Mammary epithelial cell (primary cell): ENCODE data around the gene ARL17B.
"Not testable (repeated sequence)": the region's sequence is repeated elsewhere in the genome, so short reads cannot be mapped to it uniquely, and the experiment has no call there.

Experiments
- CTCF ChIP-seq, 2 donors: IDR thresholded peaks in 1 of 2; conservative IDR thresholded peaks in 1 of 2; 2 replicates each; pipeline ENCODE4 v1.5.1; 2011 to 2012; ENCODE audit warnings: inconsistent platforms in 2 of 2, low read length in 2 of 2, mild to moderate bottlenecking in 2 of 2, control low read depth in 1 of 2, low read depth in 1 of 2; ENCODE audit not compliant: insufficient read depth in 1 of 2; ENCODE audit errors: extremely low read depth in 1 of 2
- EZH2 ChIP-seq: IDR thresholded peaks from 2 replicates; pipeline ENCODE4 v1.6.1; 2012; ENCODE audit warnings: low read length, inconsistent platforms, borderline replicate concordance

GRCh38 chr17:46294831-46295230 lies 66.7 kb downstream of the ARL17B start, which contains the start of gene LRRC37A:
- TF ChIP-seq CTCF (conservative IDR thresholded peaks at IDR 0.05 in 1 of 2, IDR thresholded peaks at IDR 0.05 in 1 of 2; ENCODE audit: extremely low read depth in 1 of 2, insufficient read depth in 1 of 2, low read depth in 1 of 2, low read length in 2 of 2); EZH2: not testable (repeated sequence)
